ENCODE data around the gene SASH1.
A peak's percentile ranks its signal among the peaks of the same experiment; 100 is the strongest.

DNA sequence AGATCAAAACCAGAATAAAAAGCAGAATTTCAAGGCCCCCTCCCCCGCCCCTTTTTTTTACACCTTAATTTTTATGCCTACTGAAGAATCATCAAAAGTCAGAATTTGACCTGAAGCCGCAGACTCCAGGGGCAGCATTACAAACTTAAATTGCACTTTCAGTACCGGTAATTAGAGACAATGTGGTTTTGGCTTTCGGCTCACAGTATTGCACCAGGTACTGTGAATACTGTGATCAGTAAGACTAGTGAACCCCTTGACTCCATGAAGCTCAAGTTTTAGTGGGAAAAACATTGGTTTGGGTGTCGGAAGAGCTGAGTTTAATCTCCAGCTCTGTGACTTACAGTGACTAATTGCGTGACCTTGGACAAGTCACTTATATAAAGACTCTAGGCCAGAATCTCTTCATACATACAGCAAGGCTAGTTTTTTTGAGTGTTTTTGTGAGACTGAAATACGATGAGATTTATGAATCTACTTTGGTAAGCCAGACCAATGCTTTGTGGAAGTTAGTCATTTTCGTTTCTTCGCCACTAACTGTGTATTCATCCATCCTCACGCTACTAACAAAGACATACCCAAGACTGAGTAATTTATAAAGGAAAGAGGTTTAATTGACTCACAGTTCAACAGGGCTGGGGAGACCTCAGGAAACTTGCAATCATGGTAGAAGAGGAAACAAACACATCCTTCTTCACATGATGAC, 114.7 kb downstream of the SASH1 start:
- 0 out of 2 replicates have a peak, but pooled peaks have one; percentile 32 for TF ChIP-seq EZH2phosphoT487 (IDR thresholded peaks at IDR 0.05; ENCODE audit: insufficient read depth, low read depth)
- TF ChIP-seq EZH2 (IDR thresholded peaks at IDR 0.05; ENCODE audit: insufficient read depth, poor library complexity, severe bottlenecking): no peak

Measured in GM23248 (cell line).